ENCODE measurements around the gene RRP36. TPM values are rescaled to one million over a fixed set of nuclear protein-coding genes. Genes with fewer than 3 reads are reported as not detected.
A peak's percentile ranks its signal among the peaks of the same experiment; 100 is the strongest.
"Not testable (repeated sequence)": the region's sequence is repeated elsewhere in the genome, so short reads cannot be mapped to it uniquely, and the experiment has no call there.

RRP36 gene
- total RNA-seq, 1 experiment from 2014 or later = 31.5 TPM

DNA sequence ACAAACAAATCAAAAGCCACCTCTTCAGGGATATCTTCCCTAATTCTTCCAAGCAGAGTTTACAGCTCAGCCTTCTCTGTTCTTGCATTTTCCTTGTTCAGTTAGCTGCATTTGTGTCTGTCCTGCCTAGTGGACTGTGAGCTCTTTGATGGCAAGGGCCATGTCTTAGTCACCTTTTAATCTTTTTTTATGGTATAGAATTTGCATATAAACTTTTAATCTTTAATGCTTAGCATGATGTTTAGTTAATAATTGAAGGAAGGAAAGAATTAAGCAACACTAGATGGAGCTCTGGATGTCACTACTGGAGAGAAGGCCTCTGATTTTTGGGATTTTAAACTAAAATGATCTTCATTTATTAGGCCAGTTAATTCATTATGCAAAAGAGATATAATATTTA lies 24.9 kb upstream of the RRP36 start:
- H3K9me2 ChIP-seq (replicated peaks; ENCODE audit: insufficient read depth, low read length) = no peaks in the 10 kb centered on the region
- H3K4me2 ChIP-seq (ENCODE audit: low read depth, low read length, poor library complexity, severe bottlenecking) = no peak overlapping the region
- H4K20me1 ChIP-seq (ENCODE audit: insufficient read depth, low read depth, low read length) = no peaks in the 10 kb centered on the region
- H2AFZ ChIP-seq (ENCODE audit: low read length) = no peak overlapping the region
- no peak overlapping the region for H3K27ac ChIP-seq (ENCODE audit: low read length)
- peaks cover 3% of the 10 kb centered on the region; the same call in 1 of the 2 replicates for H3K4me1 ChIP-seq (ENCODE audit: low read length)
- peaks cover 4% of the 10 kb centered on the region; the same call in 1 of the 2 replicates for H3K36me3 ChIP-seq (ENCODE audit: insufficient read depth, low read length)
- H3K79me2 ChIP-seq (ENCODE audit: low read length) = peaks cover 26% of the 10 kb centered on the region
- H3K9ac ChIP-seq (ENCODE audit: low read length) = no peak overlapping the region
- no peaks in the 10 kb centered on the region for H3K9me3 ChIP-seq (ENCODE audit: low read length)
- DNase-seq = no peak
- H3K4me3 ChIP-seq (ENCODE audit: low read length) = no peak overlapping the region
- no peaks in the 10 kb centered on the region for H3K27me3 ChIP-seq (ENCODE audit: low read length)

DNA sequence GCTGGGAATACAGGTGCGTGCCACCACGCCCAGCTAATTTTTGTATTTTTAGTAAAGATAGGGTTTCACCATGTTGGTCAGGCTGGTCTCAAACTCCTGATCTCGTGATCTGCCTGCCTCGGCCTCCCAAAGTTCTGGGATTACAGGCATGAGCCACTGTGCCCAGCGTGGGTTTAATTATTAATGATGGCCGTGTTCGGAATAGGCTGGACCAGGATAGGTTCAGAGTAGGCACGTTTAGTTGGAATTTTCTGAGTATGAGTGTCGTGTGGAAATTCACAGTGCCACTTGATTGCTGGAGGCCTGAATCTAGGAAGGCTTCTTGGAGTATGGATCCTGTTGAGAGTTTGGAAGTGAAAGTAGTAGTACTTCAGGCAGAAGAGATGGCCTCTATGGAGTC lies 23.2 kb upstream of the RRP36 start:
- H3K9me3 ChIP-seq (ENCODE audit: low read length); H3K27me3 ChIP-seq (ENCODE audit: low read length); H3K9me2 ChIP-seq (replicated peaks; ENCODE audit: insufficient read depth, low read length); H4K20me1 ChIP-seq (ENCODE audit: insufficient read depth, low read depth, low read length); H3K27ac ChIP-seq (ENCODE audit: low read length); DNase-seq; H3K4me1 ChIP-seq (ENCODE audit: low read length); H3K36me3 ChIP-seq (ENCODE audit: insufficient read depth, low read length); H2AFZ ChIP-seq (ENCODE audit: low read length); H3K4me3 ChIP-seq (ENCODE audit: low read length); H3K4me2 ChIP-seq (ENCODE audit: low read depth, low read length, poor library complexity, severe bottlenecking); H3K9ac ChIP-seq (ENCODE audit: low read length): not testable (repeated sequence)
- peaks cover 20% of the 10 kb centered on the region for H3K79me2 ChIP-seq (ENCODE audit: low read length)

DNA sequence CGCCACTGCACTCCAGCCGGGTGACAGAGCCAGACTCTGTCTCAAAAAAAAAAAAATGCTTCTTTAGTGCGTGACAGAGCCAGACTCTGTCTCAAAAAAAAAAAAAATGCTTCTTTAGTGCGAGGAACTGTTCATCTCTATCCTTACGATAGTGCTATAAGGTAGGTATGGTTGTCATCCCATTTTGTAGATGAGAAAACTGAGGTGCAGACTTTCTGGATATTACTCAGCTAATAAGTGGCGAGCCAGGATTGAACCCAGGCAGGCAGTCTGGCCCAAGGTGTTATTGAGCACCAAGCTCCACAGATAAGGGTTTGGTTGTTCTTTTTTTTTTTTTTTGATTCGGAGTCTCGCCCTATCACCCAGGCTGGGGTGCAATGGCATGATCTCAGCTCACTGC lies 19.6 kb upstream of the RRP36 start:
- no peaks in the 10 kb centered on the region for H3K36me3 ChIP-seq (ENCODE audit: insufficient read depth, low read length)
- H2AFZ ChIP-seq (ENCODE audit: low read length) = no peak overlapping the region
- no peaks in the 10 kb centered on the region for H3K4me1 ChIP-seq (ENCODE audit: low read length)
- H3K79me2 ChIP-seq (ENCODE audit: low read length) = peaks cover 11% of the 10 kb centered on the region
- no peak for DNase-seq
- no peaks in the 10 kb centered on the region for H3K9me3 ChIP-seq (ENCODE audit: low read length)
- no peaks in the 10 kb centered on the region for H3K27me3 ChIP-seq (ENCODE audit: low read length)
- no peaks in the 10 kb centered on the region for H3K9me2 ChIP-seq (replicated peaks; ENCODE audit: insufficient read depth, low read length)
- H3K4me3 ChIP-seq (ENCODE audit: low read length) = no peak overlapping the region
- H3K9ac ChIP-seq (ENCODE audit: low read length) = no peak overlapping the region
- no peaks in the 10 kb centered on the region for H4K20me1 ChIP-seq (ENCODE audit: insufficient read depth, low read depth, low read length)
- no peak overlapping the region for H3K27ac ChIP-seq (ENCODE audit: low read length)
- no peak overlapping the region for H3K4me2 ChIP-seq (ENCODE audit: low read depth, low read length, poor library complexity, severe bottlenecking)

DNA sequence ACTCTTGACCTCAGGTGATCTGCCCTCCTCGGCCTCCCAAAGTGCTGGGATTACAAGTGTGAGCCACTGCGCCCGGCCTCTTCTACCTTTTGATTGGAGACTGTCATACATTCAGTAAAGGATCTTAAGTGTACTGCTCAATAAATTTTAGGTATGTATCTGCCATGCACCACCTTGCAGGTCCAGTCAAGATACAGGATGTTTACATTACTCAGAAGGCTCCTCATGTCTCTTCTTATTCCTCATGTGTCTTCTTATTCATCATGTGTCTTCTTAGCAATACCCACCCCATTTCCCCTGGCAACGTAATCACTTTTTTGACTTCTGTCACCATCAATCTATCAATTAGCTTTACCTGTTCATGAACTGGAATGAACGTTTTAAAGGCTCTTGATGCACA lies 15.6 kb upstream of the RRP36 start:
- no peak overlapping the region for H3K27ac ChIP-seq (ENCODE audit: low read length)
- no peak overlapping the region for H3K4me3 ChIP-seq (ENCODE audit: low read length)
- DNase-seq = peak; percentile 38
- no peaks in the 10 kb centered on the region for H3K27me3 ChIP-seq (ENCODE audit: low read length)
- no peak overlapping the region for H3K4me2 ChIP-seq (ENCODE audit: low read depth, low read length, poor library complexity, severe bottlenecking)
- no peaks in the 10 kb centered on the region for H4K20me1 ChIP-seq (ENCODE audit: insufficient read depth, low read depth, low read length)
- H3K36me3 ChIP-seq (ENCODE audit: insufficient read depth, low read length) = 0 out of 2 replicates have a peak, but pooled peaks cover 7% of the 10 kb centered on the region
- H3K9me3 ChIP-seq (ENCODE audit: low read length) = no peaks in the 10 kb centered on the region
- peaks cover 3% of the 10 kb centered on the region; the same call in 1 of the 2 replicates for H3K4me1 ChIP-seq (ENCODE audit: low read length)
- no peaks in the 10 kb centered on the region for H3K9me2 ChIP-seq (replicated peaks; ENCODE audit: insufficient read depth, low read length)
- H3K9ac ChIP-seq (ENCODE audit: low read length) = no peak overlapping the region
- no peak overlapping the region for H2AFZ ChIP-seq (ENCODE audit: low read length)
- peaks cover 8% of the 10 kb centered on the region; the same call in 1 of the 2 replicates for H3K79me2 ChIP-seq (ENCODE audit: low read length)

DNA sequence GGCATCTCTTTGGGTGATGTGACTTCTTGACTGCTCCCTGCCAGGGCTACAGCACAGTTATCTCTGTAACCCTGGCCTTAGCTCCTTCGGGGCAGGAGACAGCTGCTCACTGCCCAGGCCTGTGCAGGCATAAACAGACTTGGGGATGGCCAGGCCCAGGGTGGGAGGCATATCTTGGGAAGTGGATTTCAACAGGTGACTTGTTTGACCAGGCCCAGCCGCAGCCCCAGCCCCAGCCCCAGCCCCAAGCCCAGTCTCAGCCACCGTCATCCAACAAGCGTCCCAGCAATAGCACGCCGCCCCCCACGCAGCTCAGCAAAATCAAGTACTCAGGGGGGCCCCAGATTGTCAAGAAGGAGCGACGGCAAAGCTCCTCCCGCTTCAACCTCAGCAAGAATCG lies 15.2 kb upstream of the RRP36 start:
- H3K9me2 ChIP-seq (replicated peaks; ENCODE audit: insufficient read depth, low read length) = no peaks in the 10 kb centered on the region

DNA sequence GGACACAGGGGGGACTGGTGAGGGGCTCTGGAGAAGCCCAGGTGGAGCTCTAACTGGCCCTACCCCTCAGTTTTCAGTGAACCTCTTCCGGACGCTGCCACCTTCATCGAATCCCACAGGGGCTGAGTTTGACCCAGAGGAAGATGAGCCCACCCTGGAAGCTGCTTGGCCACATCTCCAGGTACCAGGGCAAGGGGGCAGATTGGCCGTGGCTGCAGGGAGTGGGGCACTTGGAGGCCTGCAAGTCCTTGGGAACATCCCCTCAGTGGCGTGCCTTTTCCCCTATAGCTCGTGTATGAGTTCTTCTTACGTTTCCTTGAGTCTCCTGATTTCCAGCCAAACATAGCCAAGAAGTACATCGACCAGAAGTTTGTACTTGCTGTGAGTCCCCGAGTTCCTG lies 14.3 kb upstream of the RRP36 start:
- peak; percentile 32 for DNase-seq
- H3K4me1 ChIP-seq (ENCODE audit: low read length) = peaks cover 10% of the 10 kb centered on the region
- 0 out of 2 replicates have a peak, but pooled peaks cover 14% of the 10 kb centered on the region for H3K36me3 ChIP-seq (ENCODE audit: insufficient read depth, low read length)

More for the DNA sequence above, 15.2 kb upstream of the RRP36 start:
- Histone ChIP-seq H3K79me2 (ENCODE audit: low read length) (peaks cover 8% of the 10 kb centered on the region; the same call in 1 of the 2 replicates), H2AFZ (ENCODE audit: low read length) (no peak overlapping the region), H3K4me2 (ENCODE audit: low read depth, low read length, poor library complexity, severe bottlenecking) (no peak overlapping the region), H3K9ac (ENCODE audit: low read length) (no peak overlapping the region), H3K36me3 (ENCODE audit: insufficient read depth, low read length) (0 out of 2 replicates have a peak, but pooled peaks cover 8% of the 10 kb centered on the region), H3K27ac (ENCODE audit: low read length) (no peak overlapping the region), H4K20me1 (ENCODE audit: insufficient read depth, low read depth, low read length) (no peaks in the 10 kb centered on the region), H3K9me3 (ENCODE audit: low read length) (no peaks in the 10 kb centered on the region), H3K4me3 (ENCODE audit: low read length) (no peak overlapping the region), H3K27me3 (ENCODE audit: low read length) (no peaks in the 10 kb centered on the region), H3K4me1 (ENCODE audit: low read length) (peaks cover 3% of the 10 kb centered on the region; the same call in 1 of the 2 replicates)
- DNase-seq = no peak

DNA sequence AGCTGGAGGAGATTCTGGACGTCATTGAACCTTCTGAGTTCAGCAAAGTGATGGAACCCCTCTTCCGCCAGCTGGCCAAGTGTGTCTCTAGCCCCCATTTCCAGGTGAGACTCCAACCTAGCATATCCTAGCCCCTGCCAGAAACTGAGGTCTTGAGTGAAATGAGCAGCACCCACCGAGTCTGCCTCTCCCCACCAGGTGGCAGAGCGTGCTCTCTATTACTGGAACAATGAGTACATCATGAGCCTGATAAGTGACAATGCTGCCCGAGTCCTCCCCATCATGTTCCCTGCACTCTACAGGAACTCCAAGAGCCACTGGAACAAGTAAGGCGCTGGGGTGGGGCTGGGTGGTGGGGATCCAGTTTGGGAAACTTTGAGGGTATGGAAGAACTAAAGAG lies 12.3 kb upstream of the RRP36 start:
- H3K9me3 ChIP-seq (ENCODE audit: low read length) = no peaks in the 10 kb centered on the region
- no peak overlapping the region for H2AFZ ChIP-seq (ENCODE audit: low read length)
- no peaks in the 10 kb centered on the region for H3K27me3 ChIP-seq (ENCODE audit: low read length)
- H3K36me3 ChIP-seq (ENCODE audit: insufficient read depth, low read length) = 0 out of 2 replicates have a peak, but pooled peaks cover 20% of the 10 kb centered on the region
- H3K4me1 ChIP-seq (ENCODE audit: low read length) = peaks cover 20% of the 10 kb centered on the region
- H3K27ac ChIP-seq (ENCODE audit: low read length) = no peak overlapping the region
- H3K9me2 ChIP-seq (replicated peaks; ENCODE audit: insufficient read depth, low read length) = no peaks in the 10 kb centered on the region
- peaks cover 27% of the 10 kb centered on the region for H3K79me2 ChIP-seq (ENCODE audit: low read length)
- H3K4me2 ChIP-seq (ENCODE audit: low read depth, low read length, poor library complexity, severe bottlenecking) = no peak overlapping the region
- peak overlapping the region; percentile 2; the same call in 1 of the 2 replicates for H3K9ac ChIP-seq (ENCODE audit: low read length)
- no peak overlapping the region for H3K4me3 ChIP-seq (ENCODE audit: low read length)
- DNase-seq = peak; percentile 82
- no peaks in the 10 kb centered on the region for H4K20me1 ChIP-seq (ENCODE audit: insufficient read depth, low read depth, low read length)

More for the DNA sequence above, 14.3 kb upstream of the RRP36 start:
- H3K4me3 ChIP-seq (ENCODE audit: low read length) = no peak overlapping the region
- H4K20me1 ChIP-seq (ENCODE audit: insufficient read depth, low read depth, low read length) = no peaks in the 10 kb centered on the region
- H3K27ac ChIP-seq (ENCODE audit: low read length) = no peak overlapping the region
- no peak overlapping the region for H3K9ac ChIP-seq (ENCODE audit: low read length)
- H3K79me2 ChIP-seq (ENCODE audit: low read length) = peaks cover 15% of the 10 kb centered on the region
- no peaks in the 10 kb centered on the region for H3K9me3 ChIP-seq (ENCODE audit: low read length)
- no peak overlapping the region for H3K4me2 ChIP-seq (ENCODE audit: low read depth, low read length, poor library complexity, severe bottlenecking)
- H2AFZ ChIP-seq (ENCODE audit: low read length) = no peak overlapping the region
- no peaks in the 10 kb centered on the region for H3K9me2 ChIP-seq (replicated peaks; ENCODE audit: insufficient read depth, low read length)
- H3K27me3 ChIP-seq (ENCODE audit: low read length) = no peaks in the 10 kb centered on the region

DNA sequence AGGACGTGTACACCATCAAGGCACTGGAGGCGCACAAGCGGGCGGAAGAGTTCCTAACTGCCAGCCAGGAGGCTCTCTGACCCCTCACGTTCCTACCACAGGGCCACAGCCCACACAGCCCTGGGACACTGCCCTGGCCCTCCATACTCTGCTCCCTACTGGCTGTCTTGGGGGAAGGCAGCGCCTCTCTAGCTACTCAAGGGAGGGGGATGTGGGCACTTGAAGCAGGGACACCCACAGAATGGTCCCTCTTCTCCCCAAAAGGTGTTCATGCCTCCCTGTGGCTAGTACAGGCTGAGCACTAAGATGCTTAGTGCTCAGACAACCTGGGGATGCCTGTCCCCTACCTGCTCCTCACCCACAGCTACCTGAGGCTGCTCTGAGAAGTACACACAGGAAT lies 10.2 kb upstream of the RRP36 start:
- Histone ChIP-seq H3K9ac (ENCODE audit: low read length) (peak overlapping the region; percentile 93; the same call in 1 of the 2 replicates), H3K79me2 (ENCODE audit: low read length) (peaks cover 47% of the 10 kb centered on the region), H4K20me1 (ENCODE audit: insufficient read depth, low read depth, low read length) (no peaks in the 10 kb centered on the region), H3K36me3 (ENCODE audit: insufficient read depth, low read length) (0 out of 2 replicates have a peak, but pooled peaks cover 20% of the 10 kb centered on the region), H3K27ac (ENCODE audit: low read length) (no peak overlapping the region), H3K4me3 (ENCODE audit: low read length) (no peak overlapping the region), H3K4me2 (ENCODE audit: low read depth, low read length, poor library complexity, severe bottlenecking) (peak overlapping the region; percentile 96), H3K9me2 (replicated peaks; ENCODE audit: insufficient read depth, low read length) (no peaks in the 10 kb centered on the region), H2AFZ (ENCODE audit: low read length) (no peak overlapping the region), H3K4me1 (ENCODE audit: low read length) (peaks cover 28% of the 10 kb centered on the region), H3K27me3 (ENCODE audit: low read length) (no peaks in the 10 kb centered on the region), H3K9me3 (ENCODE audit: low read length) (no peaks in the 10 kb centered on the region)
- no peak for DNase-seq

All from Karpas-422 (cell line).